HCT116 (cell line): Measurements from ENCODE around the gene H3-3A.

Source experiments
- EZH2 ChIP-seq: fragments of 200-600 bp; sonication (generic); IDR thresholded peaks from 2 replicates; pipeline ENCODE4 v1.6.1; 2017; ENCODE audit warnings: antibody characterized with exemption, mixed run types
- TF ChIP-seq, protein P1 (sequence below), 3 experiments: fragments of 200-600 bp in 1 of 3; sonication (generic) in 1 of 3; IDR thresholded peaks in 2 of 3; conservative IDR thresholded peaks in 1 of 3; 2 replicates each; pipeline ENCODE4 v1.5.1; 2012 to 2017; ENCODE audit warnings: low read depth in 2 of 3, low read length in 2 of 3, antibody characterized with exemption in 1 of 3, borderline replicate concordance in 1 of 3, control low read depth in 1 of 3, mild to moderate bottlenecking in 1 of 3, mixed read lengths in 1 of 3, mixed run types in 1 of 3, moderate library complexity in 1 of 3; ENCODE audit not compliant: insufficient read depth in 1 of 3

GRCh38 chr1:226059709-226060108 lies 2.8 kb upstream of the H3-3A start:
- TF ChIP-seq, protein P1, sequence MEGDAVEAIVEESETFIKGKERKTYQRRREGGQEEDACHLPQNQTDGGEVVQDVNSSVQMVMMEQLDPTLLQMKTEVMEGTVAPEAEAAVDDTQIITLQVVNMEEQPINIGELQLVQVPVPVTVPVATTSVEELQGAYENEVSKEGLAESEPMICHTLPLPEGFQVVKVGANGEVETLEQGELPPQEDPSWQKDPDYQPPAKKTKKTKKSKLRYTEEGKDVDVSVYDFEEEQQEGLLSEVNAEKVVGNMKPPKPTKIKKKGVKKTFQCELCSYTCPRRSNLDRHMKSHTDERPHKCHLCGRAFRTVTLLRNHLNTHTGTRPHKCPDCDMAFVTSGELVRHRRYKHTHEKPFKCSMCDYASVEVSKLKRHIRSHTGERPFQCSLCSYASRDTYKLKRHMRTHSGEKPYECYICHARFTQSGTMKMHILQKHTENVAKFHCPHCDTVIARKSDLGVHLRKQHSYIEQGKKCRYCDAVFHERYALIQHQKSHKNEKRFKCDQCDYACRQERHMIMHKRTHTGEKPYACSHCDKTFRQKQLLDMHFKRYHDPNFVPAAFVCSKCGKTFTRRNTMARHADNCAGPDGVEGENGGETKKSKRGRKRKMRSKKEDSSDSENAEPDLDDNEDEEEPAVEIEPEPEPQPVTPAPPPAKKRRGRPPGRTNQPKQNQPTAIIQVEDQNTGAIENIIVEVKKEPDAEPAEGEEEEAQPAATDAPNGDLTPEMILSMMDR (IDR thresholded peaks at IDR 0.05 in 2 of 3, conservative IDR thresholded peaks at IDR 0.05 in 1 of 3; ENCODE audit: borderline replicate concordance in 1 of 3, insufficient read depth in 1 of 3, low read depth in 2 of 3, low read length in 2 of 3): no peak
- TF ChIP-seq EZH2: no peak
